Activated T-cell treated with anti-CD3 and anti-CD28 coated beads for 48 hours (primary cell): ENCODE results near the gene OXLD1.

Source experiments
- DNase-seq: peaks from one replicate; pipeline ENCODE4 v3.0.0-alpha.2; 2020; ENCODE audit warnings: low read depth

OXLD1 gene

DNA sequence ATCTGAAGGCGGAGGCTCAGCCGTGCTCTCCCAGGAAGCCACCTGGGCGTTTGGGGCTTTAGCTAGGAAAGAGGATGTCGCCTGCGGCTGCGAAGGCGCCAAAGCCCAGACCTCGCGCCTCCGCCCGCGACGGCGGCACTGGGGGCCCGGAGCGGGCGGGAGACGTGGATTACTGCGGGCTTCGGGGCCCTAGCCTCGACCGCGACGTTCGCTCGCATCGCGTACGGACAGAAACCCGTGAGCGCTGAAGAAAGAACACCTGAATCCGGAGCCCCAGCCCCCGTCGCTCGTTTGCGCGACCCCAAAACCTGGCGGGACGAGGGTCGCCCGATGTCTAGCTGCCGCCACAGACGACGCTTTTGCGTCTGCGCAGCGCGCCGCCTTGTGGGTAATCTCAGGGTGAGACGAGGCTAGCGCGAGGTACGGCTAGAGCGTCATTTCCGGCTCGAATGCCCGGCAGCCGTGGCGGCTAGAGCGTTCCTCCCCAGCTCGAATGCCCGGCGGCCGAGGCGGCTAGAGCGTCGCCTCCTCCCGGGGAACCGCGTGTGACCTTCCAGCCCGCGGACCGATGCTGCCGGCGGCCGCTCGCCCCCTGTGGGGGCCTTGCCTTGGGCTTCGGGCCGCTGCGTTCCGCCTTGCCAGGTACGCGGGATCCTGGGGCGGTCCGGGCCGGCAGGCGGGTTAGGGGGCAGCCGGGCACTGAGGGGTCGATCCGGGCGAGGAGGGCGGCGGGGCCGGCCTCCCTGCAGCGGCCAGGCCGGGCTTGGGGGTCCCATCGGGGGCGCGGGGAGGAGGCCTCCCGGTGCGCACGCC is 36.7 kb upstream of the OXLD1 start, which contains the start of gene MRPL12:
Gene MRPL12, plus strand, starts transcription at position 434 of the 813 bp plus-strand sequence. Its CDS starts 135 bp downstream, at position 569.
- peak; percentile 89 for DNase-seq

DNA sequence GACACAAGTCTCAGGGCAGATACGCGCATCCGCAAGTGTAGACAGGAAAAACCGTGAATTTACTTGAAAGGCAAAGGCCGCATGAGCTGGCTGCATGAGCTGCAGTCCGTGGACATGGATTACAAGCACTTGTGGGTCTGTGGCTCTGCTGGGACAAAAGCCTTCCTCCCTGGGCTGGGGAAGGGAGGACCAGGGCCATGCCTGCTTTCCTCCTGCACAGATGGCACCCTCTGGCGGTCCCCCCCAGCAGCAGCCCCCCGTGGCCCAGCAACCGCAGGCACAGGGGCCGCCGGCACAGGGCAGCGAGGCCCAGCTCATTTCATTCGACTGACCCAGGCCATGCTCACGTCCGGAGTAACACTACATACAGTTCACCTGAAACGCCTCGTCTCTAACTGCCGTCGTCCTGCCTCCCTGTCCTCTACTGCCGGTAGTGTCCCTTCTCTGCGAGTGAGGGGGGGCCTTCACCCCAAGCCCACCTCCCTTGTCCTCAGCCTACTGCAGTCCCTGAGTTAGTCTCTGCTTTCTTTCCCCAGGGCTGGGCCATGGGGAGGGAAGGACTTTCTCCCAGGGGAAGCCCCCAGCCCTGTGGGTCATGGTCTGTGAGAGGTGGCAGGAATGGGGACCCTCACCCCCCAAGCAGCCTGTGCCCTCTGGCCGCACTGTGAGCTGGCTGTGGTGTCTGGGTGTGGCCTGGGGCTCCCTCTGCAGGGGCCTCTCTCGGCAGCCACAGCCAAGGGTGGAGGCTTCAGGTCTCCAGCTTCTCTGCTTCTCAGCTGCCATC is 35.1 kb upstream of the OXLD1 start:
- DNase-seq, result no peak

DNA sequence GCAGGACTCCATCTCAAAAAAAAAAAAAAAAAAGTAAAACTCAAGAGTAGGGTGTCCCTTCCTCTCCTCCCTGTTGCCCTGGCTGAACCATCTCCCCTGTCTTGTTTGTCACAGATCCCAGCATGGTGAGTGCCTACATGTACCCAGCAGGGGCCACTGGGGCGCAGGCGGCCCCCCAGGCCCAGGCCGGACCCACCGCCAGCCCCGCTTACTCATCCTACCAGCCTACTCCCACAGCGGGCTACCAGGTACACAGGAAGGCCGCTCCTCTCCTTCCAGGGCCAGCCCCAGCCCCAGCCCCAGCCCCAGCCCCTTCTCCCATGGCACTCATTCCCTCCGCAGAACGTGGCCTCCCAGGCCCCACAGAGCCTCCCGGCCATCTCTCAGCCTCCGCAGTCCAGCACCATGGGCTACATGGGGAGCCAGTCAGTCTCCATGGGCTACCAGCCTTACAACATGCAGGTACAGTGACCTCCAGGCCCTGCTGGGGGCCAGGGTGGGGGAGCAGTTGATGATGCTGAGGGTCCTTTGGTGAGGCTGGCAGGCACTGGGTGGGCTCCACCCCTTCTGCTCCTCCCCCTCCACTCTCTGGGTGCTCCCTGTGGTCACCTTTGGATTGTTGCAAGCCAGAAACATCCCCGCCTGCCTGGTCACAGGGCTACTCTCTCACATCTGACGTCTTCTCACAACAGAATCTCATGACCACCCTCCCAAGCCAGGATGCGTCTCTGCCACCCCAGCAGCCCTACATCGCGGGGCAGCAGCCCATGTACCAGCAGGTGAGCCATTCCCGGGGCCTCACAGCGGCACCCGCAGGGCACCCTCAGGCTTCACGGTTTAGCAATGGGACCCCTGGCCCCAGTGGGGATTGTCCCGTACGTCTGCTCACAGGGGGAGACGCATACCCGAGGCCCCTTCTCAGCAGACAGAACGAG is 34.2 kb upstream of the OXLD1 start:
- no peak for DNase-seq

- DNase-seq, result no peak
These were observed 31.0 kb upstream of the OXLD1 start for GRCh38 chr17:81697261-81698044.

DNA sequence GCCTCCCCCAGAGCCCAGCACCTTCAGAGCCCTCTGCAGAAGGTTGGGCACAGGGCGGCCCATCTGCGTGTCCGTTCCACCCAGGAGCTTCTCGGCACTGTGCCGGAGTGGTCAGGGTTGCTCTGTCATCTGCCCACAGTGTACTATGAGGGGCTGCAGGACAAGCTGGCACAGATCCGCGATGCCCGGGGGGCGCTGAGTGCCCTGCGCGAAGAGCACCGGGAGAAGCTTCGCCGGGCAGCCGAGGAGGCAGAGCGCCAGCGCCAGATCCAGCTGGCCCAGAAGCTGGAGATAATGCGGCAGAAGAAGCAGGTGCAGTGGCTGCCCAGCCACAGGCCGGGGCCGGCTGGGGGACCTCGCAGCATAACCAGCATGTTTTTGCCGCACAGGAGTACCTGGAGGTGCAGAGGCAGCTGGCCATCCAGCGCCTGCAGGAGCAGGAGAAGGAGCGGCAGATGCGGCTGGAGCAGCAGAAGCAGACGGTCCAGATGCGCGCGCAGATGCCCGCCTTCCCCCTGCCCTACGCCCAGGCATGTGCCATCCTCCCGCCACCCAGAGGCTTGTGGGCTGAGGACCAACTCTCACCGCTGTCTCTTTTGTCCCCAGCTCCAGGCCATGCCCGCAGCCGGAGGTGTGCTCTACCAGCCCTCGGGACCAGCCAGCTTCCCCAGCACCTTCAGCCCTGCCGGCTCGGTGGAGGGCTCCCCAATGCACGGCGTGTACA is 30.0 kb upstream of the OXLD1 start:
- DNase-seq, result no peak

DNA sequence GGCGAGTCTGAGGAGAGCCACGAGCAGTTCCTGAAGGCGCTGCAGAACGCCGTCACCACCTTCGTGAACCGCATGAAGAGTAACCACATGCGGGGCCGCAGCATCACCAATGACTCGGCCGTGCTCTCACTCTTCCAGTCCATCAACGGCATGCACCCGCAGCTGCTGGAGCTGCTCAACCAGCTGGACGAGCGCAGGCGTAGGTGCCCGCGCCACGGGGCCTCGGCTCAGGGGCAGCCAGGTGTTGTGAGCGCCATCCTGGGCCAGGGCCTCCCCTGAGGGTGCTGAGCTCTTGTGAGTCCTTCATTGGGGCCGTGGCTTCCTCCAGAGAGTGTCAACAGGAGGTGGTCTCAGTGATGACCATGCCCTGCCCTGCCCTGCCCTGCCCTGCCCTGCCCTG is 29.4 kb upstream of the OXLD1 start:
- no peak for DNase-seq

DNA sequence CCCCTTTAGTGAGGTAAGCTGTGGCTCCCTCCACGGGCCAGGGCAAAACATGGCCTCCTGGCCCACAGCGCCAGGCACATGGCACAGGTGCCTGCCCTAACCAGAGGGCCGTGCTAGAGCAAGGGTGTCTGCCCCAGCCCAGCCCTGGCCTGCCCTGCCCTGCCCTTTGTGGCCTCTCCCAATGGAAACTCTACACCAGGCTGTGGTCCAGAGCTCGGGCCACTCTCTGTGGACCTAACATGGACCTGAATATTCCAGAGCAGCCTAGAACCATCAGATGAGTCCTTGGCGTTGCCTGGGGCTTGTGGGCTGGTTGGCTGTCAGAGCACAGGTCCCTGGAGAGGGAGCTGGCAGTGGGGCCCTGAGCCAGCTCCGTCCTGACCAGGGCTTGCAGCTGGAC is 28.8 kb upstream of the OXLD1 start:
- no peak for DNase-seq

DNA sequence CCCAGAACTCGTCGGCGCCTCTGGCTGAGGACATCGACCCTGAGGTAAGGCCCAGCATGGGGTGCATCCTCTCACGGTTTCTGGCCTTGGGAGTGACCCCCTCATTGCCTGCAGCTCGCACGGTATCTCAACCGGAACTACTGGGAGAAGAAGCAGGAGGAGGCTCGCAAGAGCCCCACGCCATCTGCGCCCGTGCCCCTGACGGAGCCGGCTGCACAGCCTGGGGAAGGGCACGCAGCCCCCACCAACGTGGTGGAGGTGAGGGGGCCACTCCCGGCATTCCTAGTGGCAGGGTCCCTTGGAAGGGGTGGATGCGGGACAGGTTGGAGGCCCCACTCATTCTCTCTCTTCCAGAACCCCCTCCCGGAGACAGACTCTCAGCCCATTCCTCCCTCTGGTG is 28.4 kb upstream of the OXLD1 start:
- no peak for DNase-seq

DNA sequence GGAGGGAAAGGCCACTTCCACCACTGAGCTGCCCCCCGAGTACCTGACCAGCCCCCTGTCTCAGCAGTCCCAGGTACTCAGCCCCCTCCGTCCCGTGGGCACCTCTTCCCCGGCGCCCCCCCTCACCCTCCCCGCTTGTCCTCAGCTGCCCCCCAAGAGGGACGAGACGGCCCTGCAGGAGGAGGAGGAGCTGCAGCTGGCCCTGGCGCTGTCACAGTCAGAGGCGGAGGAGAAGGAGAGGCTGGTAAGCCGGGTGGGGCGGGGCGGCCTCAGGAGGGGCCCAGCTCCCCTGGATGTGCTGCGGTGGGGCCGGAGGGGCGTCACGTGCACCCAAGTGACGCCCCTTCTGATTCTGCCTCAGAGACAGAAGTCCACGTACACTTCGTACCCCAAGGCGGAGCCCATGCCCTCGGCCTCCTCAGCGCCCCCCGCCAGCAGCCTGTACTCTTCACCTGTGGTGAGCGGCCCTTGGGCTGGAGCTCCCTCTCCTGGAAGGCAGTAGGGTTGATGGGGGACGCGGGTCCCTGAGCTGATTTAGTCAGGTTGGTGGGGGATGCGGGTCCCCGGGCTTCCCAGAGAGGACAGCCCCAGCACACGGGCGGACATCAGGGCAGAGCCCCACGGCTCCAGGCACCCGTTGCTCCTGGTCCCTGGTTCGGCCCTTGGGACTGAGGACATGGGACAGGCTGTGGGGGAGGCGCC is 27.3 kb upstream of the OXLD1 start:
- no peak for DNase-seq

DNA sequence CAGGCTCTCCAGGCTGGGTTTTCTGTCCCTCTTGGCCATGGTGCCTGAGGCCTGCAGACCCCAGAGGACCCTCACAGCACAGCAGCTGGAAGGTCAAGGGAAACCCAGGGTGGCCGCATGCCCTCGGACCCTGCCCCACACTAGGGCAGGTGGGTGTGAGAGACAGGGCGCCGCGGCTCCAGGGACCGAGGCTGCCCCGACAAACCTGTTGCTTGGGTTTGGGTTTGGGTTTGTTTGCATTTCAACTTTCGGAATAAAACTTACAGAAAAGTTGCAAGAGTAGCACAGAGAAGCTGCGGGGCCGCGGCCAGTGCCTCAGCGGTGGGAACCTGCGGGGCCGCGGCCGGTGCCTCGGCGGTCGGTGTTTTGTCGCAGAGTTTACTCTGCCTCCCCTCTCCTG is 25.2 kb upstream of the OXLD1 start:
- no peak for DNase-seq

- DNase-seq, result no peak
These were observed 24.8 kb upstream of the OXLD1 start for GRCh38 chr17:81691196-81691595.

GRCh38 chr17:81690549-81690948 is 24.1 kb upstream of the OXLD1 start:
- DNase-seq, result no peak

DNA sequence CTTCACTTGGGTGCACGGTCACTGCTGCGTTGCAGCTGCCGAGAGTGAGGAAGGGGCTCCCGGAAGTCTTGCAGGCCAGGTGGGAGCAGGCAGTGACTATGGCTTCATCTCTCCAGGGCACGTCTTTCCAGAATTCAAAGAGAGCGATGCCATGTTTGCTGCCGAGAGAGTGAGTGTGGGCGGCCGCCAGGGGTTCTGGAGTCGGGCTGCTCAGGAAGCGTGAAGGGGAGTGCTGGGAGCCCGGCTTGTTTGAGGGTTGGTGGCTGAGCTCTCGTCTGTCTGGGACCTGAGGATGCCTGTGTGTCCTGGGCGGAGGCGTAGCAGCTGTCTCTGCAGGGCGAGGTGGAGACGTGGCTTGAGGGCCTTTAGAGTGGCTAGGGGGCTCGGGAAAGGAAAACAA is 23.7 kb upstream of the OXLD1 start:
- DNase-seq, result no peak

DNA sequence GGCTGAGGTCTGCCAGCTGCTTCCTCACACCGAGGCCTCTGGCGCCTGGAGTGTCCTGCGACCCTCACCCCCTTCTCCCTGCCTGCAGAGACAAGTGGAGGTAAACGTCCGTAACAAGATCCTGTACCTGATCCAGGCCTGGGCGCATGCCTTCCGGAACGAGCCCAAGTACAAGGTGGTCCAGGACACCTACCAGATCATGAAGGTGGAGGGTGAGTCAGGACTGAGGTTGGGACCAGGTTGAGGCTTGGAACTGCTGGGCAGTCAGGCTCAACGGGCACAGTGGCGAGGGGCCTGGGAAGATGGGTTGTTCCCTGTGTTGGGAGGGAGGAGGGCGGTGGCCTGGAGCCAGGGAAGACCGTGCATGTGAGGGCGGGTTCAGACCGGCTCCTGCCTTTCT is 22.2 kb upstream of the OXLD1 start:
- DNase-seq, result no peak

DNA sequence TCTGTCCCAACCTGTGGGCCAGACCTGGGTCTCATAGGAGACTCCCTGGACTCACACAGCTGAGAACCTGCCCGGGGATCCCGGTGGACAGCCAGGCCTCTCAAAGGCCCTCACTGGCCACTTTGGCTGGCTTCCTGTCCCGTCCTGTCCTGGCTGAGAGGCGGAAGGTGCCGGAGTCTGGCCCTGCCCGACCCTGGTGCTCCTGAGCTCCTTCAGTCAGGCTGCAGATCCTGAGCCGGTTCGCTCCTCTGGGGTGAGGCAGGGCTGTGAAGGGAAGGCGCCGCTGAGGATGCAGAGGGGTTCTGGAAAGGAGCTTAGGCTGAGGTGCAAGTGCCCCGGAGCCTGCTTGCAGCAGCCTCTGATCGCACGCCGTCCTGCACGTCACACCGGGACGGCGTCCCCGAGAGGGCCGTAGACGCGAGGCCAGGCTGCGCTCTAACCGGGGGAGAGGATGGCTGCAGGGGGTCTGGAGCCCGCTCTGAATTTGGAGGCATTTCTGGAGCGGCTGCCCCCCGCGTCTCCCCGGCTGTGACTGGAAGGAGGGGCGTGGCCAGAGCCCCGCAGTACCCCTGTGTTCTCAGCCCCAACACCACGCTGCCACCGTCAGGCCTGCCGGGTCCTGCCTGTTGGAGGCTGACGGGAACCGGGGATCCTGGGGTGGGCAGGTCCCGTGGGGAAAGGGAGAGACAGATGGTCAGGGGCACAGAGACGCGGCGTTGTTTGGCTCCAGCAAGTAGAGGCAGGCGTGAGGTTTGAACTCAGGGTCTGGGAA is 21.6 kb upstream of the OXLD1 start:
- no peak for DNase-seq

- DNase-seq, result no peak
These were observed 20.2 kb upstream of the OXLD1 start for GRCh38 chr17:81686614-81687013.

DNA sequence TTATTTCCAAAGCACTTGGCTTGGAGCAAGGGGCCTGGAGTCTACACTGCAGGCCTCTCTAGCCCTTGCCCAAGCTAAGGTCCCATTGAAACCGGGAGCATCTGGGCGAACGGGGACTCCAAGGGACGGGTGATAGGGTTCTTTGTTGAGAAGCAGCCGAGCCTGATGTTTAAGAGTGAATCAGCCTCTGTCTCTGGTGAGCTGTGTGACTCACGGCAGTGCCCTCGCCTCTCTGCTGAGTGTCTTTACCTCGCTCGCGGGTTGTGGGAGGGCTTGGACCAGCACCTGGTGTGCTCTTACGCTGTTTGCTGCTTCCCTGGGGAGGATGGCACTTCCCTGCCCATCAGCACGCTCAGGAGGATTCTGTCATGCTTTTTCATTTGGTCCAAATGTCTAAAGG is 18.7 kb upstream of the OXLD1 start:
- peak; percentile 56 for DNase-seq

DNA sequence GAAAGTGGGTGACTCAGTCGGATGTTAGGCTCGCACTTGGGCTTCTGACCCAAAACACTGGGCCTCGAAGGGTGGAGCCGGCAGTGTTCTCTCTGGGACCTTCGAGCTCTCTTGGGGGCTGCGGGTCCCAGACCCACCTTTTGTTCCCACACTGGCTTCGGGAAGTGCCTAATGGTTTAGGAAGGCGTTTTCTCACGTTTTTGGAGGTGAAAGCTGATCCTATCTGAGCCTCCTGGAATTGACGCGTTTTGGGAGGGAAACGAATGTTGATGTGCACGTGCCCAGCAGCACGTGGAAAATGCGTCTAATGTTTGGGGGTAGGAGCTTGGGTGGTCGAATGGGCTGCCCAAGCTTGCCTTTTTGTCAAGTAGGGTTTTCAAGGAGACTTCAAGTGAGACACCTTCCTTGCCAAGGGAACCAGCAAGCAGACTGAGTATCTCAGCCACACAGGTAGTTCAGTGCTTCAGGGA is 18.1 kb upstream of the OXLD1 start:
- no peak for DNase-seq
